HEK293 (cell line): ENCODE measurements around the gene SP6.

Source experiments
- BCL11B ChIP-seq: fragments of 450-650 bp; formaldehyde crosslinking; IDR thresholded peaks from 2 replicates; pipeline ENCODE4 v1.5.1; 2016; ENCODE audit warnings: low read depth, missing biosample characterization, missing genetic modification characterization
- KLF16 ChIP-seq: fragments of 450-650 bp; formaldehyde crosslinking; IDR thresholded peaks from 2 replicates; pipeline ENCODE4 v1.5.1; 2017; ENCODE audit warnings: missing biosample characterization, missing genetic modification characterization
- ZBTB20 ChIP-seq: fragments of 450-650 bp; formaldehyde crosslinking; IDR thresholded peaks from 2 replicates; pipeline ENCODE4 v1.5.1; 2016; ENCODE audit warnings: missing biosample characterization, missing genetic modification characterization
- ZNF10 ChIP-seq: fragments of 450-650 bp; formaldehyde crosslinking; IDR thresholded peaks from 2 replicates; pipeline ENCODE4 v1.5.1; 2017; ENCODE audit warnings: missing biosample characterization, missing genetic modification characterization
- ZNF114 ChIP-seq: fragments of 450-650 bp; formaldehyde crosslinking; IDR thresholded peaks from 2 replicates; pipeline ENCODE4 v1.5.0; 2017; ENCODE audit warnings: missing biosample characterization, missing genetic modification characterization
- ZNF121 ChIP-seq: fragments of 450-650 bp; formaldehyde crosslinking; IDR thresholded peaks from 2 replicates; pipeline ENCODE4 v1.5.1; 2016; ENCODE audit warnings: missing biosample characterization, missing genetic modification characterization
- ZNF274 ChIP-seq, 2 experiments: fragments of 200-500 bp in 1 of 2; fragments of 450-650 bp in 1 of 2; sonication (Bioruptor generic) in 1 of 2; formaldehyde crosslinking in 1 of 2; IDR thresholded peaks; 2 replicates each; pipeline versions ENCODE4 v1.5.1 to v1.6.1; 2014 to 2016; ENCODE audit warnings: borderline replicate concordance in 1 of 2, inconsistent platforms in 1 of 2, low read length in 1 of 2, missing biosample characterization in 1 of 2, missing genetic modification characterization in 1 of 2
- ZNF555 ChIP-seq: fragments of 450-650 bp; formaldehyde crosslinking; conservative IDR thresholded peaks from 2 replicates; pipeline ENCODE4 v1.5.1; 2017; ENCODE audit warnings: missing biosample characterization, mild to moderate bottlenecking, missing genetic modification characterization, inconsistent platforms
- ZSCAN16 ChIP-seq: fragments of 450-650 bp; formaldehyde crosslinking; IDR thresholded peaks from 2 replicates; pipeline ENCODE4 v1.5.1; 2016; ENCODE audit warnings: missing biosample characterization, missing genetic modification characterization
- TF ChIP-seq, protein P1 (sequence below): fragments of 450-650 bp; formaldehyde crosslinking; IDR thresholded peaks from 2 replicates; pipeline ENCODE4 v1.5.1; 2016; ENCODE audit warnings: missing biosample characterization, missing genetic modification characterization
- TF ChIP-seq, protein P2 (sequence below): sonication (generic); formaldehyde crosslinking; IDR thresholded peaks from 2 replicates; pipeline ENCODE4 v1.8.1; 2022; ENCODE audit warnings: mild to moderate bottlenecking, moderate library complexity, missing genetic modification reagents
- TF ChIP-seq, protein P3 (sequence below): fragments of 450-650 bp; IDR thresholded peaks from 2 replicates; pipeline ENCODE4 v1.5.1; 2018; ENCODE audit warnings: missing biosample characterization, missing genetic modification characterization
- TF ChIP-seq, protein P4 (sequence below): fragments of 450-650 bp; formaldehyde crosslinking; IDR thresholded peaks from 2 replicates; pipeline ENCODE4 v1.5.1; 2017; ENCODE audit warnings: missing biosample characterization, missing genetic modification characterization
- TF ChIP-seq, protein P5 (sequence below): fragments of 450-650 bp; formaldehyde crosslinking; IDR thresholded peaks from 2 replicates; pipeline ENCODE4 v1.5.1; 2016; ENCODE audit warnings: missing biosample characterization, missing genetic modification characterization

DNA sequence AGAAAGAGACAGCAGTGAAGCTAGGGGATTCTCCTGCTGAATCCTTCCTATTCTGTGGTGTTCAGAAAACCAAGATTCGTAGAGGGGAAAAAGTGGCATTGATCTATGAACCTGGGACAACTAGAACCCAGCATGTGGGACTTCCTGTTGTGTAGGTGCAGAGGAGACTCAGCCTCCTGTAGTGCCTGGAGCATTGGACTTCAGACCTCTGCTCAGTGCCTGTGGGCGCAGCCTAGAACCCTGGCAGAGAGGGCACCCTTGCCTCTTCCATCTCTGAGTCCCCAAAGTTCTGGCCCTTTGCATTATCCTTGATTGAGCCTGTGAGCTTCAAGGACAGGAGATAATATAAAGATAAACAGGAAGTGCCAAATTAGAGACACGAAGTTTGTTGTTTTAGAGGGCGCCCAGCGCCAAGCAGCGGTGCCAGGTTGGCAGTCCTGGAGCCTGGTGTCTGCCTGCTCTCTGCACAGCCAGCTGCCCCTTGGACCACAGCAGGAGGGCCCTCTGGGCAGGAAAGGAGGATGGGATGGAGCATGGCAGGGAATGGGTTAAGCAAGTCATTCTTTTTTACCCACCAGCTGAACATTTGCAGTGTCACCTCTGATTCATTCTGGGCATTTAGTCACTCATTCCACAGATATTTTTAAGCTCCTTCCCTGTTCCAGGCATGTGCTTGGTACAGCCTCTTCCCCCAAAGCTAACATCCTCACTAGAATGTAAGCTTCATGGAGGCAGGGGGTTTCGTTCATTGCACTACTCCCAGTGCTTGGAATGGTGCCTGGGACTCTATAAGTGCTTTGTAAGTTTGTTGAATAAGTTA, 11.9 kb upstream of the SP6 start:
- TF ChIP-seq, protein P1, sequence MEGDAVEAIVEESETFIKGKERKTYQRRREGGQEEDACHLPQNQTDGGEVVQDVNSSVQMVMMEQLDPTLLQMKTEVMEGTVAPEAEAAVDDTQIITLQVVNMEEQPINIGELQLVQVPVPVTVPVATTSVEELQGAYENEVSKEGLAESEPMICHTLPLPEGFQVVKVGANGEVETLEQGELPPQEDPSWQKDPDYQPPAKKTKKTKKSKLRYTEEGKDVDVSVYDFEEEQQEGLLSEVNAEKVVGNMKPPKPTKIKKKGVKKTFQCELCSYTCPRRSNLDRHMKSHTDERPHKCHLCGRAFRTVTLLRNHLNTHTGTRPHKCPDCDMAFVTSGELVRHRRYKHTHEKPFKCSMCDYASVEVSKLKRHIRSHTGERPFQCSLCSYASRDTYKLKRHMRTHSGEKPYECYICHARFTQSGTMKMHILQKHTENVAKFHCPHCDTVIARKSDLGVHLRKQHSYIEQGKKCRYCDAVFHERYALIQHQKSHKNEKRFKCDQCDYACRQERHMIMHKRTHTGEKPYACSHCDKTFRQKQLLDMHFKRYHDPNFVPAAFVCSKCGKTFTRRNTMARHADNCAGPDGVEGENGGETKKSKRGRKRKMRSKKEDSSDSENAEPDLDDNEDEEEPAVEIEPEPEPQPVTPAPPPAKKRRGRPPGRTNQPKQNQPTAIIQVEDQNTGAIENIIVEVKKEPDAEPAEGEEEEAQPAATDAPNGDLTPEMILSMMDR (tag by site-specific recombination): no peak
- TF ChIP-seq BCL11B (tag by site-specific recombination) (no peak), ZBTB20 (tag by site-specific recombination) (no peak), ZNF274 (IDR thresholded peaks at IDR 0.05; ENCODE audit: low read length) (no peak), ZNF274 (tag by site-specific recombination; IDR thresholded peaks at IDR 0.05; ENCODE audit: borderline replicate concordance) (no peak), ZNF10 (tag by site-specific recombination) (no peak), ZNF114 (tag by site-specific recombination) (no peak), ZNF555 (tag by site-specific recombination) (no peak), ZNF121 (tag by site-specific recombination) (no peak), KLF16 (tag by site-specific recombination) (no peak), ZSCAN16 (no peak)
- TF ChIP-seq, protein P2, sequence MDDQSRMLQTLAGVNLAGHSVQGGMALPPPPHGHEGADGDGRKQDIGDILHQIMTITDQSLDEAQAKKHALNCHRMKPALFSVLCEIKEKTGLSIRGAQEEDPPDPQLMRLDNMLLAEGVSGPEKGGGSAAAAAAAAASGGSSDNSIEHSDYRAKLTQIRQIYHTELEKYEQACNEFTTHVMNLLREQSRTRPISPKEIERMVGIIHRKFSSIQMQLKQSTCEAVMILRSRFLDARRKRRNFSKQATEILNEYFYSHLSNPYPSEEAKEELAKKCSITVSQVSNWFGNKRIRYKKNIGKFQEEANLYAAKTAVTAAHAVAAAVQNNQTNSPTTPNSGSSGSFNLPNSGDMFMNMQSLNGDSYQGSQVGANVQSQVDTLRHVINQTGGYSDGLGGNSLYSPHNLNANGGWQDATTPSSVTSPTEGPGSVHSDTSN (CRISPR knock-in tag): no peak
- TF ChIP-seq, protein P3, sequence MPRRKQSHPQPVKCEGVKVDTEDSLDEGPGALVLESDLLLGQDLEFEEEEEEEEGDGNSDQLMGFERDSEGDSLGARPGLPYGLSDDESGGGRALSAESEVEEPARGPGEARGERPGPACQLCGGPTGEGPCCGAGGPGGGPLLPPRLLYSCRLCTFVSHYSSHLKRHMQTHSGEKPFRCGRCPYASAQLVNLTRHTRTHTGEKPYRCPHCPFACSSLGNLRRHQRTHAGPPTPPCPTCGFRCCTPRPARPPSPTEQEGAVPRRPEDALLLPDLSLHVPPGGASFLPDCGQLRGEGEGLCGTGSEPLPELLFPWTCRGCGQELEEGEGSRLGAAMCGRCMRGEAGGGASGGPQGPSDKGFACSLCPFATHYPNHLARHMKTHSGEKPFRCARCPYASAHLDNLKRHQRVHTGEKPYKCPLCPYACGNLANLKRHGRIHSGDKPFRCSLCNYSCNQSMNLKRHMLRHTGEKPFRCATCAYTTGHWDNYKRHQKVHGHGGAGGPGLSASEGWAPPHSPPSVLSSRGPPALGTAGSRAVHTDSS: no peak
- TF ChIP-seq, protein P4, sequence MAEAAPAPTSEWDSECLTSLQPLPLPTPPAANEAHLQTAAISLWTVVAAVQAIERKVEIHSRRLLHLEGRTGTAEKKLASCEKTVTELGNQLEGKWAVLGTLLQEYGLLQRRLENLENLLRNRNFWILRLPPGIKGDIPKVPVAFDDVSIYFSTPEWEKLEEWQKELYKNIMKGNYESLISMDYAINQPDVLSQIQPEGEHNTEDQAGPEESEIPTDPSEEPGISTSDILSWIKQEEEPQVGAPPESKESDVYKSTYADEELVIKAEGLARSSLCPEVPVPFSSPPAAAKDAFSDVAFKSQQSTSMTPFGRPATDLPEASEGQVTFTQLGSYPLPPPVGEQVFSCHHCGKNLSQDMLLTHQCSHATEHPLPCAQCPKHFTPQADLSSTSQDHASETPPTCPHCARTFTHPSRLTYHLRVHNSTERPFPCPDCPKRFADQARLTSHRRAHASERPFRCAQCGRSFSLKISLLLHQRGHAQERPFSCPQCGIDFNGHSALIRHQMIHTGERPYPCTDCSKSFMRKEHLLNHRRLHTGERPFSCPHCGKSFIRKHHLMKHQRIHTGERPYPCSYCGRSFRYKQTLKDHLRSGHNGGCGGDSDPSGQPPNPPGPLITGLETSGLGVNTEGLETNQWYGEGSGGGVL (tag by site-specific recombination): no peak
- TF ChIP-seq, protein P5, sequence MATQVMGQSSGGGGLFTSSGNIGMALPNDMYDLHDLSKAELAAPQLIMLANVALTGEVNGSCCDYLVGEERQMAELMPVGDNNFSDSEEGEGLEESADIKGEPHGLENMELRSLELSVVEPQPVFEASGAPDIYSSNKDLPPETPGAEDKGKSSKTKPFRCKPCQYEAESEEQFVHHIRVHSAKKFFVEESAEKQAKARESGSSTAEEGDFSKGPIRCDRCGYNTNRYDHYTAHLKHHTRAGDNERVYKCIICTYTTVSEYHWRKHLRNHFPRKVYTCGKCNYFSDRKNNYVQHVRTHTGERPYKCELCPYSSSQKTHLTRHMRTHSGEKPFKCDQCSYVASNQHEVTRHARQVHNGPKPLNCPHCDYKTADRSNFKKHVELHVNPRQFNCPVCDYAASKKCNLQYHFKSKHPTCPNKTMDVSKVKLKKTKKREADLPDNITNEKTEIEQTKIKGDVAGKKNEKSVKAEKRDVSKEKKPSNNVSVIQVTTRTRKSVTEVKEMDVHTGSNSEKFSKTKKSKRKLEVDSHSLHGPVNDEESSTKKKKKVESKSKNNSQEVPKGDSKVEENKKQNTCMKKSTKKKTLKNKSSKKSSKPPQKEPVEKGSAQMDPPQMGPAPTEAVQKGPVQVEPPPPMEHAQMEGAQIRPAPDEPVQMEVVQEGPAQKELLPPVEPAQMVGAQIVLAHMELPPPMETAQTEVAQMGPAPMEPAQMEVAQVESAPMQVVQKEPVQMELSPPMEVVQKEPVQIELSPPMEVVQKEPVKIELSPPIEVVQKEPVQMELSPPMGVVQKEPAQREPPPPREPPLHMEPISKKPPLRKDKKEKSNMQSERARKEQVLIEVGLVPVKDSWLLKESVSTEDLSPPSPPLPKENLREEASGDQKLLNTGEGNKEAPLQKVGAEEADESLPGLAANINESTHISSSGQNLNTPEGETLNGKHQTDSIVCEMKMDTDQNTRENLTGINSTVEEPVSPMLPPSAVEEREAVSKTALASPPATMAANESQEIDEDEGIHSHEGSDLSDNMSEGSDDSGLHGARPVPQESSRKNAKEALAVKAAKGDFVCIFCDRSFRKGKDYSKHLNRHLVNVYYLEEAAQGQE: no peak
